KMS-11 (cell line): ENCODE measurements around the gene SLC34A1.

Source experiments
- H2AFZ ChIP-seq: fragments of 200-600 bp; sonication (generic); 2 replicates; pipeline ENCODE4 v1.6.1; 2016; ENCODE audit warnings: antibody characterized with exemption, mixed run types, low read depth
- H3K27ac ChIP-seq: fragments of 200-600 bp; sonication (generic); 2 replicates; pipeline ENCODE4 v1.6.1; 2016; ENCODE audit warnings: mild to moderate bottlenecking, mixed run types
- H3K27me3 ChIP-seq: fragments of 200-600 bp; sonication (generic); 2 replicates; pipeline ENCODE4 v1.6.1; 2017; ENCODE audit warnings: mild to moderate bottlenecking, low read depth, mixed run types, moderate library complexity; ENCODE audit not compliant: insufficient read depth
- H3K36me3 ChIP-seq: fragments of 200-600 bp; sonication (generic); 2 replicates; pipeline ENCODE4 v1.6.1; 2017; ENCODE audit warnings: mild to moderate bottlenecking, mixed run types; ENCODE audit not compliant: insufficient read depth
- H3K4me1 ChIP-seq: fragments of 200-600 bp; sonication (generic); 2 replicates; pipeline ENCODE4 v1.6.1; 2016; ENCODE audit warnings: mild to moderate bottlenecking, low read depth, mixed run types; ENCODE audit not compliant: poor library complexity, severe bottlenecking
- H3K4me2 ChIP-seq: fragments of 200-600 bp; sonication (generic); 2 replicates; pipeline ENCODE4 v1.7.0; 2016; ENCODE audit warnings: mild to moderate bottlenecking, mixed run types
- H3K4me3 ChIP-seq: fragments of 200-600 bp; sonication (generic); IDR thresholded peaks from 2 replicates; pipeline ENCODE4 v1.6.1; 2017; ENCODE audit warnings: low read depth, low read length, mixed read lengths; ENCODE audit not compliant: insufficient read depth
- H3K79me2 ChIP-seq: fragments of 200-600 bp; sonication (generic); 2 replicates; pipeline ENCODE4 v1.6.1; 2016; ENCODE audit warnings: low read depth, mixed run types; ENCODE audit not compliant: insufficient read depth
- H3K9ac ChIP-seq: fragments of 200-600 bp; sonication (generic); 2 replicates; pipeline ENCODE4 v1.6.1; 2016; ENCODE audit warnings: mild to moderate bottlenecking, mixed run types
- H4K20me1 ChIP-seq: fragments of 200-600 bp; sonication (generic); 2 replicates; pipeline ENCODE4 v1.6.1; 2016; ENCODE audit warnings: mild to moderate bottlenecking, mixed run types; ENCODE audit not compliant: insufficient read depth
- TF ChIP-seq, protein P1 (sequence below): fragments of 200-600 bp; sonication (generic); conservative IDR thresholded peaks from 2 replicates; pipeline ENCODE4 v1.6.1; 2017; ENCODE audit warnings: low read depth, mild to moderate bottlenecking, antibody characterized with exemption, low read length, moderate library complexity, mixed read lengths

The SLC34A1 gene

GRCh38 chr5:177428574-177429217 is 44.5 kb downstream of the SLC34A1 start:
- Histone ChIP-seq H3K4me1 (peaks cover 64% of the 10 kb centered on the region), H2AFZ (no peak overlapping the region), H3K79me2 (no peaks in the 10 kb centered on the region), H4K20me1 (no peaks in the 10 kb centered on the region), H3K27me3 (no peaks in the 10 kb centered on the region), H3K4me2 (no peak overlapping the region; the same call in 1 of the 2 replicates), H3K27ac (no peak overlapping the region), H3K36me3 (no peaks in the 10 kb centered on the region), H3K4me3 (no peak overlapping the region), H3K9ac (no peak overlapping the region)
- TF ChIP-seq, protein P1, sequence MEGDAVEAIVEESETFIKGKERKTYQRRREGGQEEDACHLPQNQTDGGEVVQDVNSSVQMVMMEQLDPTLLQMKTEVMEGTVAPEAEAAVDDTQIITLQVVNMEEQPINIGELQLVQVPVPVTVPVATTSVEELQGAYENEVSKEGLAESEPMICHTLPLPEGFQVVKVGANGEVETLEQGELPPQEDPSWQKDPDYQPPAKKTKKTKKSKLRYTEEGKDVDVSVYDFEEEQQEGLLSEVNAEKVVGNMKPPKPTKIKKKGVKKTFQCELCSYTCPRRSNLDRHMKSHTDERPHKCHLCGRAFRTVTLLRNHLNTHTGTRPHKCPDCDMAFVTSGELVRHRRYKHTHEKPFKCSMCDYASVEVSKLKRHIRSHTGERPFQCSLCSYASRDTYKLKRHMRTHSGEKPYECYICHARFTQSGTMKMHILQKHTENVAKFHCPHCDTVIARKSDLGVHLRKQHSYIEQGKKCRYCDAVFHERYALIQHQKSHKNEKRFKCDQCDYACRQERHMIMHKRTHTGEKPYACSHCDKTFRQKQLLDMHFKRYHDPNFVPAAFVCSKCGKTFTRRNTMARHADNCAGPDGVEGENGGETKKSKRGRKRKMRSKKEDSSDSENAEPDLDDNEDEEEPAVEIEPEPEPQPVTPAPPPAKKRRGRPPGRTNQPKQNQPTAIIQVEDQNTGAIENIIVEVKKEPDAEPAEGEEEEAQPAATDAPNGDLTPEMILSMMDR = no peak

DNA sequence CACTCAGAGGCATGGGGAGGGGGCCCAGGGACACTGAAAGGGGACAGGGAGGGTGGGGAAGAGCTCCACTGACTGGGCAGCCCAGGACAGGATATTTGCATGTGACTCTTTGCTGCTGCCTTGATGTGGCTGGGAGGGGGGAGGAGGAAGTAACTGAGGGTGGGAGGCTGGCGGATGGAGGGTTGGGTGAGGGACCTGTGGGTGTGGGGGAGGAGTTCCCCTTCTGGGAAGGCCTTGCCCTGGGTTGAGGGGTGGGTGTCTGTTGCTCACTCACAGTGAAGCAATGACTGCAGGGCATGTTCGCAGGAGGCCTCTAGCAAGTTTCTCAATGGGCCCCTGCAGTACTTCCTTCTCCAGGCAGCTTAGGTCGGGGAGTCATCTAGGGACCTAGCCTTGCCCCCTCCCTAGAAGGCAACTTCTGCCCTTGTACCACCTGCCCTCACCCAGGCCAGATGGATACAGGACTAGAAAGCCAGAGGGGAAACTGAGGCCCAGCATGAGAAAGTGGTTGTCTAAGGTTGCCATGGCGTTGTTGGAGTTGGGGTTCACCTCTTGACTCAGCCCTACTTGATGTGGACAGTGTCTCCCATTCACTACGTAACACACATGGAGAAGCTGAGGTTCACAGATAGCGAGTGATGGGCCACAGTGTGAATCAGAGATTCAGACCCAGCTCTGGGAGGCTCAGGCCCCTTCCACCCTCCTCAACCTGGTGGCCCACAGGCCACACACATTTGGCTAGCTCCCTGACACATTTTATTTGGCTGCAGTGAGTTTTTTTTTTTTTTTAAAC is 45.2 kb downstream of the SLC34A1 start:
- Histone ChIP-seq H3K9ac (no peak overlapping the region), H3K4me2 (no peak overlapping the region; the same call in 1 of the 2 replicates), H4K20me1 (no peaks in the 10 kb centered on the region), H3K27ac (no peak overlapping the region), H3K36me3 (no peaks in the 10 kb centered on the region), H2AFZ (no peak overlapping the region), H3K4me1 (peaks cover 64% of the 10 kb centered on the region), H3K4me3 (no peak overlapping the region), H3K79me2 (no peaks in the 10 kb centered on the region), H3K27me3 (no peaks in the 10 kb centered on the region)
- TF ChIP-seq, protein P1 = no peak

DNA sequence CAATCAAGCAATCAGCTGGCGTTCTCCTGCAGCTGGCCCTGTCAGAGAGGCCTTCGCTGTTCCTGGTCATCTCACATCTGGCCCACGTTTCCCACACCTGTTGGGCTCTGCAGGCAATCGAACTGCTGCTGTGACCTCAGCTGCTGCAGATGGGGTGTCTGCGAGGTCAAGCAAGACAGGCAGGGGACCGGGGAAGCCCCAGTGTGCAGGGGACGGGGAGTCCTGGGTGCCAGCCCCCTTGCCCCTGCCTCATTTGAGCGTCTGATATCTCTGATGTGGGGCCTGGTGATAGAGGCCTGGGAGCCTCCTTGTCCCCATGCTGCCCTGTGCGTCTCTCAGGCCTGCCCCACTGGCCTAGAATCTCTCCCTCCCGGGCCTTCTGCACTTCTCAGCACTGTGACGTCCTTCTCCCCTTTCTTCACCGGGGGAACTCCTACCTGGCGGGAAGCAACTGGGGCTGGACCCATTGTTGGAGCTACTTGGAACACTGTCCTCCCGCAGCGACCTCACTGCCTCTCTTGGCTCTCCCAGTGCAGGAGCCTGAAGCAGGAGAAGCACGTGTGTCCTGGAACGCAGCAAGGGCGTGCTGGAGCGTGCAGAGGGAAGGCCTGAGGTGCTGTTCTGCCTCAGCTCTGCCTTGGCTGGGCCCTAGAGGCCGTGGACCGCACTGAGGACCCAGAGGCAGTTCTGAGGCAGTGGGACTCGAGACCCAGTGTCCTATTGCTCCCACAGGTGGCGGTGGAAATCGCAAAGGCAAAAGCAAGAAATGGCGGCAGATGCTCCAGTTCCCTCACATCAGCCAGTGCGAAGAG is 46.1 kb downstream of the SLC34A1 start:
- TF ChIP-seq, protein P1 = no peak
- peaks cover 61% of the 10 kb centered on the region for H3K4me1 ChIP-seq
- H3K79me2 ChIP-seq = no peaks in the 10 kb centered on the region
- no peak overlapping the region for H3K9ac ChIP-seq
- peak overlapping the region; percentile 63; the same call in 1 of the 2 replicates for H3K4me2 ChIP-seq
- no peaks in the 10 kb centered on the region for H3K27me3 ChIP-seq
- no peak overlapping the region for H2AFZ ChIP-seq
- no peaks in the 10 kb centered on the region for H4K20me1 ChIP-seq
- H3K27ac ChIP-seq = no peak overlapping the region
- no peaks in the 10 kb centered on the region for H3K36me3 ChIP-seq
- no peak overlapping the region for H3K4me3 ChIP-seq

GRCh38 chr5:177430972-177431316 is 46.7 kb downstream of the SLC34A1 start:
- Histone ChIP-seq H3K27ac (peak overlapping the region; percentile 64; the same call in 1 of the 2 replicates), H3K79me2 (no peaks in the 10 kb centered on the region), H3K4me1 (peaks cover 57% of the 10 kb centered on the region), H2AFZ (no peak overlapping the region), H3K27me3 (no peaks in the 10 kb centered on the region), H3K36me3 (no peaks in the 10 kb centered on the region), H3K9ac (no peak overlapping the region; the same call in 1 of the 2 replicates), H3K4me3 (no peak overlapping the region), H4K20me1 (no peaks in the 10 kb centered on the region), H3K4me2 (peak overlapping the region; percentile 63; the same call in 1 of the 2 replicates)
- TF ChIP-seq, protein P1 = no peak
